ENCODE results near the gene JMJD1C.
"Not testable (repeated sequence)": the region's sequence is repeated elsewhere in the genome, so short reads cannot be mapped to it uniquely, and the experiment has no call there.

Gene JMJD1C

DNA sequence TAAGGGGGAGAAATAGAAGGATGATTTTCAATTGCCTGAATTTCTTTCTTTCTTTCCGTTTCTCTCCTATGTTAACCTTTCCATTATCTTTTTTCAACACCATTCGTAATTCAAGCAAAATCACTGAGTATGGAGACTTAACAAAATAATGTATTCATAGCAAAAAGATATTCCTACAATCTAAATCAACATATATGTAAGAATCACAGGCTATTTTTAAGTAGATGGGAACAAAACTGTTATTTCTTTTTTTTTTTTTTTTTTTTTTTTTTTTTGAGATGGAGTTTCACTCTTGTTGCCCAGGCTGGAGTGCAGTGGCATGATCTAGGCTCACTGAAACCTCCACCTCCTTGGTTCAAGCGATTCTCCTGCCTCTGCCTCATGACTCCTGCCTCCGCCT lies 27.2 kb upstream of the JMJD1C start:
- TF ChIP-seq, protein P1, sequence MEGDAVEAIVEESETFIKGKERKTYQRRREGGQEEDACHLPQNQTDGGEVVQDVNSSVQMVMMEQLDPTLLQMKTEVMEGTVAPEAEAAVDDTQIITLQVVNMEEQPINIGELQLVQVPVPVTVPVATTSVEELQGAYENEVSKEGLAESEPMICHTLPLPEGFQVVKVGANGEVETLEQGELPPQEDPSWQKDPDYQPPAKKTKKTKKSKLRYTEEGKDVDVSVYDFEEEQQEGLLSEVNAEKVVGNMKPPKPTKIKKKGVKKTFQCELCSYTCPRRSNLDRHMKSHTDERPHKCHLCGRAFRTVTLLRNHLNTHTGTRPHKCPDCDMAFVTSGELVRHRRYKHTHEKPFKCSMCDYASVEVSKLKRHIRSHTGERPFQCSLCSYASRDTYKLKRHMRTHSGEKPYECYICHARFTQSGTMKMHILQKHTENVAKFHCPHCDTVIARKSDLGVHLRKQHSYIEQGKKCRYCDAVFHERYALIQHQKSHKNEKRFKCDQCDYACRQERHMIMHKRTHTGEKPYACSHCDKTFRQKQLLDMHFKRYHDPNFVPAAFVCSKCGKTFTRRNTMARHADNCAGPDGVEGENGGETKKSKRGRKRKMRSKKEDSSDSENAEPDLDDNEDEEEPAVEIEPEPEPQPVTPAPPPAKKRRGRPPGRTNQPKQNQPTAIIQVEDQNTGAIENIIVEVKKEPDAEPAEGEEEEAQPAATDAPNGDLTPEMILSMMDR (conservative IDR thresholded peaks at IDR 0.05; ENCODE audit: low read length), result no peak
- DNase-seq (ENCODE audit: low read depth), result no peak
- H3K4me3 ChIP-seq (ENCODE audit: low read length), result no peak overlapping the region

- DNase-seq (ENCODE audit: low read depth); H3K4me3 ChIP-seq (ENCODE audit: low read length): not testable (repeated sequence)
Observed at GRCh38 chr10:63492317-63492690, 26.5 kb upstream of the JMJD1C start.

GRCh38 chr10:63491588-63492316 lies 26.0 kb upstream of the JMJD1C start:
- peak; percentile 88 for DNase-seq (ENCODE audit: low read depth)
- TF ChIP-seq, protein P1 (conservative IDR thresholded peaks at IDR 0.05; ENCODE audit: low read length), result no peak

GRCh38 chr10:63489838-63490237 lies 24.1 kb upstream of the JMJD1C start:
- TF ChIP-seq, protein P1 (conservative IDR thresholded peaks at IDR 0.05; ENCODE audit: low read length), result no peak
- no peak overlapping the region for H3K4me3 ChIP-seq (ENCODE audit: low read length)
- DNase-seq (ENCODE audit: low read depth), result no peak

More at GRCh38 chr10:63491588-63492316, 26.0 kb upstream of the JMJD1C start:
- no peak overlapping the region for H3K4me3 ChIP-seq (ENCODE audit: low read length)

DNA sequence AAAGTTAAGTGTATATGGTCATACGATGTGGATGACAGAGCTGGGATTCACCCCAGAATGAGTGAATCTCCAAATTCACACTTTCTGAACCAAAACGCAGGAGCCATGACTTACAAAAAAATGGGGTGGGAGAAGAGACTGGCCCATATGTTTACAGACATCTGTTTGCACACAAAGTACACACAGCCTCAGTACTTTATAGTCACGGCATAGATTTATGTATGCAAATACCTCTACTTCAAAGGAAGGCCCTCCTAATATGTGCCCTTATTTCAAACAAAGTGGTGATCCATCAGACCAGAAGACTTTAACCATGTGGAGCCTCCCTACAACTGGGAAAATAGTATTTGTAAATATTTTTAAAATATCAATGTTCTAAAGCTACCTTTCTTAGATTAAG lies 22.2 kb upstream of the JMJD1C start:
- DNase-seq (ENCODE audit: low read depth), result no peak
- TF ChIP-seq, protein P1 (conservative IDR thresholded peaks at IDR 0.05; ENCODE audit: low read length), result no peak
- H3K4me3 ChIP-seq (ENCODE audit: low read length), result no peak overlapping the region

DNA sequence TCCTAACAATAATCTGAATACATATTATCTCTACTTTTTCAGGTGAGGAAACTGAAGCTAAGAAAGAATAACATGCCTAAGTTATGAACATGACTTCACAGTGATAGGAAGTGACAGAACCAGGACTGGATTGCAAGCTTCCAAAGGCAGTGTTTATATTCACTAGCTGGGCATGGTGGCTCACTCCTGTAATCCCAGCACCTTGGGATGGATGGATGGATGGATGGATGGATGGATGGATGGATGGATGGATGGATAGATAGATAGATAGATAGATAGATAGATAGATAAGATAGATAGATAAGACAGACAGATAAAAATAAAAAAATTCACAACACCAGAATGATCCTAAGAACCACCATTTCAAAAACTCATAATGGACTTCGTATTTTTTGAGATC lies 18.2 kb upstream of the JMJD1C start:
- TF ChIP-seq, protein P1 (conservative IDR thresholded peaks at IDR 0.05; ENCODE audit: low read length), result no peak
- DNase-seq (ENCODE audit: low read depth), result no peak
- no peak overlapping the region for H3K4me3 ChIP-seq (ENCODE audit: low read length)

- TF ChIP-seq, protein P1 (conservative IDR thresholded peaks at IDR 0.05; ENCODE audit: low read length), result no peak
- no peak overlapping the region for H3K4me3 ChIP-seq (ENCODE audit: low read length)
- DNase-seq (ENCODE audit: low read depth), result no peak
Observed at GRCh38 chr10:63481815-63482421, 16.1 kb upstream of the JMJD1C start.

Measured in AG10803 (cell line).